Neutrophil (primary cell): ENCODE results near the gene FAM83G.
"Not testable (repeated sequence)": the region's sequence is repeated elsewhere in the genome, so short reads cannot be mapped to it uniquely, and the experiment has no call there.

Experiments
- H3K27ac ChIP-seq: fragments of 200-600 bp; sonication (generic); 2 replicates; pipeline ENCODE4 v1.5.1; 2016; ENCODE audit warnings: mild to moderate bottlenecking, moderate library complexity
- H3K27me3 ChIP-seq: fragments of 200-600 bp; sonication (generic); 2 replicates; pipeline ENCODE4 v1.6.0; 2016; ENCODE audit warnings: mild to moderate bottlenecking
- H3K36me3 ChIP-seq: fragments of 200-600 bp; sonication (generic); 2 replicates; pipeline ENCODE4 v1.5.1; 2017
- H3K4me1 ChIP-seq, 2 experiments: fragments of 200-600 bp in 1 of 2; sonication (generic) in 1 of 2; 1 replicate in 1 of 2; 2 replicates in 1 of 2; pipeline versions ENCODE4 v1.5.1 to v1.6.1; 2013 to 2016; ENCODE audit warnings: low read depth in 1 of 2, low read length in 1 of 2, mild to moderate bottlenecking in 1 of 2, moderate library complexity in 1 of 2; ENCODE audit not compliant: control insufficient read depth in 1 of 2, insufficient read depth in 1 of 2
- H3K4me3 ChIP-seq, 2 experiments: fragments of 200-600 bp in 1 of 2; sonication (generic) in 1 of 2; 1 replicate in 1 of 2; 2 replicates in 1 of 2; pipeline ENCODE4 v1.5.1; 2013 to 2016; ENCODE audit warnings: low read depth in 1 of 2, low read length in 1 of 2, mild to moderate bottlenecking in 1 of 2, moderate library complexity in 1 of 2
- H3K9me3 ChIP-seq: fragments of 200-600 bp; sonication (generic); 2 replicates; pipeline ENCODE4 v1.5.1; 2016
- TF ChIP-seq, protein P1 (sequence below): fragments of 200-600 bp; sonication (generic); IDR thresholded peaks from 2 replicates; pipeline ENCODE4 v1.5.1; 2016; ENCODE audit warnings: antibody characterized with exemption

Gene FAM83G

DNA sequence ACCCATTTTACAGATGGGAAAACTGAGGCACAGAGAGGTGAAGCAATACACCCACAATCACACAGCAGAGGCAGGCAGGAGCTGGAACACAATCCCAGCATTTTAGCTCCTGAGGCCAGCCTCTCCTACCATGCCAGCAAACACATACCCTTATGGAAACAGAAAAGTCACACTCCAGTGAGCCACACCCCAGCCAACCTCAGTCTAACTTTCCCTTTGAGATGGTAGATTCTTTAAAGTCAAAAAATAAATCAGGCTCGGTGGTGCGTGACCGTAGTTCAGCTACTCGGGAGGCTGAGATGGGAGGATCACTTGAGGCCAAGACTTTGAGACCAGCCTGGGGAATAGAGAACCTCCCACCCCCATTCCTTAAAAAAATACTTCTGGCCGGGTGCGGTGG, 31.6 kb upstream of the FAM83G start:
- not testable (repeated sequence) for H3K4me3 ChIP-seq, H3K27ac ChIP-seq, H3K36me3 ChIP-seq, H3K27me3 ChIP-seq, H3K4me1 ChIP-seq, H3K9me3 ChIP-seq

DNA sequence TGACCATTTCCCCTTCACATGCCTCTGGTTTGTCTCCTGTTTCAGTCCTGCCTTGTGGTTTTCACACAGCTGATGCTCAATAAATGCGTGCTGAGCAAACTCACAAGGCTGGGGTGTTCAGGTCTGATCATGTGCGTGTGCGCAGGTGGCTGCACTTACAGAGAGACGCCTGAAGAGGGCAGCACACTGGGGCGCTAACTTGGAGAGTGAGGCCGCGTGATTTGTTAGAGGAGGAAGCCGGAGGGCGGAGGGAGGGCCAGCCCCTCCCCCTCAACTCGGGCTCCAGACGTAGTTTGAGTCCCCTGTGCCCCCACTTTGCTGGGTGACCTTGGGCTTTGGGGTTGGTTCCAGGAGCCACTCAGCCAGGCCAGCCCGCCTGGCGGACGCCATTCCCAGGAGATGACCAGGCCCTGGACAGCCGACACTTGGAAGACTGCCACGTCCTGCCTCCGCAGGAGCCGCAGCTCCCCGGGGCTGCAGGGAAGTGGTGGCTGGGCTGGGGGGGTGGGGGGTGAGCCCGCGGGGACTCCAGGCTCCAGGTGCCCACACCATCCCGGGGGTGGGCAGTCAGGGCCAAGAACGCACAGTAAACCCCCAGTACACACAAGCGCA, 27.9 kb upstream of the FAM83G start:
- not testable (repeated sequence) for H3K4me1 ChIP-seq, H3K4me3 ChIP-seq, H3K27ac ChIP-seq, H3K27me3 ChIP-seq, H3K36me3 ChIP-seq, H3K9me3 ChIP-seq

DNA sequence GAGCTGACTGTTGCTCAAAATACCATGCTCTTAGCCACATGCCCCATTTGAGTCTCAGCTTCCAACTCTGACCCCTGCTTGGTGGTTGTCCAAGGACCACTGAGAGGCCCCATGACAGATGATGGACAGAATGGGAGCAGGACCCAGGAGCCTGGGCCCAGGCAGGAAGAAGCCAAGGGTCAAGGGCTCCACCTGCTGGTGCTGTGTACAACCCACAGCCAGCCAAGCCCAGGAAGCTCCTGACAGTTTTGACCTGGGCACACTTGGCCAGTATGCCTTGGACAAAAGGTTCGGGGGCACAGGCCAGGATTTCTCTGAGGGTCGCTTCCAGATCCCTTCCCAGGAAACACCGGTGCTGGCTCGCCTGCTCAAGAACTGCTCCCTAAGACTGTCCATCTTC, 27.2 kb upstream of the FAM83G start:
- H3K27me3 ChIP-seq, H3K4me1 ChIP-seq, H3K36me3 ChIP-seq, H3K9me3 ChIP-seq, H3K27ac ChIP-seq, H3K4me3 ChIP-seq: not testable (repeated sequence)

DNA sequence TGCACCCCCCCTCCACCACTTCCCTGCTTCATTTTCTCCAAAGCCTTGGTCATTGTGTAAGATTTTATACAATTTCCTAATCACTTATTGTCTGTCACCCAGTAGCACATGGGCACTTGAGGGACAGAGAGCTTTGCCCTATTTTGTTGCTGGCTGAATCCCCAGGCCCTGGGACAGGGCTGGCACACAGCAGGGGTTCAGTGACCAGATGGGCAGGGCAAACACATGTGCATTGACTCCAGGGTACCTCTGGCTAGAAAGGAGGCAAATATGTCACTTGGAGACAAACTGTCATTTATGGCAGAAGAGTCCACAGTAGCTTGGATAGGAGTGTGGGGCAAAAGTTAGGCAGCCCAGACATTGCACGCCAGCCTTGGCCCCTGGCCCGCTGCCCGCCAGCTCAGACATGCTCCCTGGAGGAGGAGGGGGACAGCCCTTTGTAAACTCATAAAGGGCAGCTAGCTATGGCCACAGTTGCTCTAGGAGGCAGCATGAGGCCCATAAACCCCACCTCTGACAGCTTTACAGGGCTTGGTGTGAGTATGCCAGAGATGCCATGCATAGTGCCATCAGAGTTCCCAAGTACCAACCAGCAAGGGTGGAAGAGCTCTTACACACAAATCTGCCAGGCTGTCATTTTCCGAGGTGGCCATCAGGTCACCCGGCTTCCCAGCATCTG, 26.3 kb upstream of the FAM83G start:
- not testable (repeated sequence) for H3K27me3 ChIP-seq, H3K4me3 ChIP-seq, H3K9me3 ChIP-seq, H3K36me3 ChIP-seq, H3K4me1 ChIP-seq, H3K27ac ChIP-seq

DNA sequence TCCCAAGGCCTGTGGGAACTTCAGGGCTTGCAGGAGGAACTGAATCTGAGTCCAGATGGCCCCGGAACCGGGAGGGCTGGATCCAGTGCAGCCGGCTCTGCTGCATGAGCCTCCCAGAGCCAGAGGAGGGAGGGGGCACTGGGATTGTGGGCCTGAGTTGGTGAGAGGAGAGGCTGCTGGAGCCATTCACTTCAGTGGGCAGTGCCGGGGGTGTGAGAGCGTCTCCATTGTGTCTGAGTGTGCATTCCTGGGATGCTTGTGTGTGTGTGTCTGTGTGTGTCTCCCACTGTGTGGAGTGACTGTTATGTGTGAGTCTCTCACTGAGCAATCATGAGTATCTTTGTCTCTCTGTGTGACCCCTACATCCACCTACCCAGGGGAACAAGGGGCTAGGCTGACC, 25.2 kb upstream of the FAM83G start:
- not testable (repeated sequence) for H3K9me3 ChIP-seq, H3K4me1 ChIP-seq, H3K27me3 ChIP-seq, H3K36me3 ChIP-seq, H3K27ac ChIP-seq, H3K4me3 ChIP-seq

- H3K27ac ChIP-seq, H3K27me3 ChIP-seq: not testable (repeated sequence)
Measured at GRCh38 chr17:19028671-19029070, 24.1 kb upstream of the FAM83G start.

GRCh38 chr17:19024101-19025078, 19.8 kb upstream of the FAM83G start:
- no peak overlapping the region for H3K4me3 ChIP-seq
- TF ChIP-seq, protein P1, sequence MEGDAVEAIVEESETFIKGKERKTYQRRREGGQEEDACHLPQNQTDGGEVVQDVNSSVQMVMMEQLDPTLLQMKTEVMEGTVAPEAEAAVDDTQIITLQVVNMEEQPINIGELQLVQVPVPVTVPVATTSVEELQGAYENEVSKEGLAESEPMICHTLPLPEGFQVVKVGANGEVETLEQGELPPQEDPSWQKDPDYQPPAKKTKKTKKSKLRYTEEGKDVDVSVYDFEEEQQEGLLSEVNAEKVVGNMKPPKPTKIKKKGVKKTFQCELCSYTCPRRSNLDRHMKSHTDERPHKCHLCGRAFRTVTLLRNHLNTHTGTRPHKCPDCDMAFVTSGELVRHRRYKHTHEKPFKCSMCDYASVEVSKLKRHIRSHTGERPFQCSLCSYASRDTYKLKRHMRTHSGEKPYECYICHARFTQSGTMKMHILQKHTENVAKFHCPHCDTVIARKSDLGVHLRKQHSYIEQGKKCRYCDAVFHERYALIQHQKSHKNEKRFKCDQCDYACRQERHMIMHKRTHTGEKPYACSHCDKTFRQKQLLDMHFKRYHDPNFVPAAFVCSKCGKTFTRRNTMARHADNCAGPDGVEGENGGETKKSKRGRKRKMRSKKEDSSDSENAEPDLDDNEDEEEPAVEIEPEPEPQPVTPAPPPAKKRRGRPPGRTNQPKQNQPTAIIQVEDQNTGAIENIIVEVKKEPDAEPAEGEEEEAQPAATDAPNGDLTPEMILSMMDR = no peak
- H3K27me3 ChIP-seq = no peaks in the 10 kb centered on the region
- H3K36me3 ChIP-seq = no peaks in the 10 kb centered on the region
- no peaks in the 10 kb centered on the region for H3K4me1 ChIP-seq
- no peak overlapping the region for H3K27ac ChIP-seq
- no peaks in the 10 kb centered on the region for H3K9me3 ChIP-seq

More at GRCh38 chr17:19028671-19029070, 24.1 kb upstream of the FAM83G start:
- H3K36me3 ChIP-seq, H3K9me3 ChIP-seq, H3K4me1 ChIP-seq, H3K4me3 ChIP-seq: not testable (repeated sequence)

DNA sequence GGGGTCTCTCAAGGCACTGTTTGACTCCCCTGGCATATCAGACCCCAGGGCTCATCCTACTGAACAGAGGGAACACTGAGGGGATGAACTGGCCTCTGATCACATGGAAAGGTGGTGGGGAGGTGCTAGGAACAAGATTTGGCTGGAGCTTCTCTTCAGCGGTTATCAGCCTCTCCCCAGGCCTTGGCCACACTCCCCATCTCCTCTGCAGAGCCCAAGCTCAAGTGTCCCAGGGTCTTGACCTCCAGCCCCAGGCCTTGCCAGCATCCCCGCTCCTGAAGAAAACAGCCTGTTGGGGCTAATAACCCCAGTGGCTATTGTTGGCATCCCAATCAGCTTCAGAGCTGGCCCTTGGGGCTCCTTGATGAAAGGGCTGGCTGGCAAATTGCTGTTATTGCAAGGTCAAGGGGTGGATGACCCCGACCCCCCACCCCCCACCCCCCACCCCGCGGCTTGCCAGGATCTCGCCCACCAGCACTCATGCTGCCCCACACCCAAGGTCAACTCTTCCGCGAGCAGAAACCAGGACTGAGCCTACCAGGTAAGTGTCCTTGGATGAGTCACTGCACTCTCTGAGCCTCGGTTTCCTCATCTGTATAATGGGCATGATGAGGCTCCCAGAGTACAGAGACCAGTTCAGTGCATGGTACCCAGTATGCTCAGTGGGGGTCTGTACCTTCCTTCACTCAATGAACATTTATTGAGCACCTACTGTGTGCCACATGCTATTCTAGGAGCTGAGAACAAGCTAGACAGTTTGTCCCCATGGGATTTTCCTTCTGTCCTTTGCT, 18.8 kb upstream of the FAM83G start:
- Histone ChIP-seq H3K4me3 (no peak overlapping the region), H3K27ac (no peak overlapping the region)
- TF ChIP-seq, protein P1 = no peak

More for the DNA sequence above, 18.8 kb upstream of the FAM83G start:
- no peaks in the 10 kb centered on the region for H3K9me3 ChIP-seq
- no peaks in the 10 kb centered on the region for H3K27me3 ChIP-seq
- no peaks in the 10 kb centered on the region for H3K4me1 ChIP-seq
- no peaks in the 10 kb centered on the region for H3K36me3 ChIP-seq
